Activated CD4-positive, alpha-beta T cell treated with anti-CD3 and anti-CD28 coated beads, Interleukin-2, Interleukin-4, amounts not matched to agents 100 ng/mL and 50 ng/mL, durations not matched to agents 16 hours and 8 hours (primary cell): ENCODE measurements around the gene MEX3A.
"Not testable (repeated sequence)": the region's sequence is repeated elsewhere in the genome, so short reads cannot be mapped to it uniquely, and the experiment has no call there.

Experiments
- DNase-seq: peaks from one replicate; pipeline ENCODE4 v3.0.0-alpha.2; 2020; ENCODE audit warnings: low spot score

Gene MEX3A

DNA sequence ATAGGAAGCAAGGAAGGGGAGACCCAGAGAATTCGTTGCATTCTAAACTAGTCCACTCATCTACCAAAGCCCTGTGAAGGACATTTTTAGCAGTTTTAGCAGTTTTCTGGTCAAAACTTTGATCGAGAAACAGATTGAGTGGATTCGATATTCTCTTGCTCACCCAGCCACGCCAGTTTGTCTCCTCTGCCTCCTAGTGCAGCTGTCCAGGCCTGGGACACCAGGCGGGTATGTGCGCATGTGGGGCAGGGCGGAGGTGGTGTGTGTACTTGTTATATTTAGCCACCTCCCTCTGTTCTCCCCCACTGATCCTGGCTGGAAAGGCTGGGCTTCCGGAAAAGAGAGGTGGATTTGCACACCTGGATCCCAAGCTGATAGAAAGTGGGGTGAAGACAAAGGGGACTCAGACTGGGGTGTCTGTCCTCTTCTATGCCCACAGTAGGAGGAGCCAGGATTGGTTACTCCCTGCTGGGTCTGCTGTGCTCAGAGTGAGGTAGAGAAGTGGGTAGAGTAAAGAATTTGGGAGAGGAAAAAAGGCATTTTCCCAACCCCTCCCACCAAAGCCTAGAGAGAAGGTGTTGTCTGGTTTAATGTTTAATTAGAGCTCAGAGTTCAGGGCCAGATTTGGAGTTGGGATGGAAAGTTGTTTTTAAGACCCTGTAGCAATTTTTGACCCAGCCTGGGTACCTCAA, 36.1 kb upstream of the MEX3A start:
- no peak for DNase-seq

DNA sequence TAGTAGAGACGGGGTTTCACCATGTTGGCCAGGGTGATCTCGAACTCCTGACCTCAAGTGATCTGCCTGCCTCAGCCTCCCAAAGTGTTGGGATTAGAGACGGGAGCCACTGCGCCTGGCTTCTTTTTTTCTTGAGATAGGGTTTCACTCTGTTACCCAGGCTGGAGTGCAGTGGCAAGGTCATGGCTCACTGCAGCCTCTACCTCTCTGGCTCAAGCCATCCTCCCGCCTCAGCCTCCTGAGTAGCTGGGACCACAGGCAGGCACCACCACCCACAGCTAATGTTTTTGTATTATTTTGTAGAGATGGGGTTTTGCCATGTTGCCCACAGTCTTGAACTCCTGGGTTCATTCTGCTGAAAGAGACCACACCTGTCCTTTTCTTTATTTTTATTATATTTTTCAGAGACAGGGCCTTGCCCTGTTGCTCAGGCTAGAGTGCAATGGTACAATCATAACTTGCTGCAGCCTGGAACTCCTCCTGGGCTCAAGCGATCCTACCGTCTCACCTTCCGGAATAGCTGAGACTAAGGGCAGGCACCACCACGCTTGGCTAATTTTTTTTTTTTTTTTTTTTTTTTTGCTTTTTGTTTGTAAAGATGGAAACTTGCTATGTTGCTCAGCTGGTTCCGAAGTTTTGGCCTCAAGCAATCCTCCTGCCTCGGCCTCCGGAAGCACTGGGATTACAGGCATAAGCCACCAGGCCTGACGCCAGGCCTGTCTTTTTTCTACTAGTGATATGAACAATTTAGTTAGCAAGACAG, 35.3 kb upstream of the MEX3A start:
- no peak for DNase-seq

DNA sequence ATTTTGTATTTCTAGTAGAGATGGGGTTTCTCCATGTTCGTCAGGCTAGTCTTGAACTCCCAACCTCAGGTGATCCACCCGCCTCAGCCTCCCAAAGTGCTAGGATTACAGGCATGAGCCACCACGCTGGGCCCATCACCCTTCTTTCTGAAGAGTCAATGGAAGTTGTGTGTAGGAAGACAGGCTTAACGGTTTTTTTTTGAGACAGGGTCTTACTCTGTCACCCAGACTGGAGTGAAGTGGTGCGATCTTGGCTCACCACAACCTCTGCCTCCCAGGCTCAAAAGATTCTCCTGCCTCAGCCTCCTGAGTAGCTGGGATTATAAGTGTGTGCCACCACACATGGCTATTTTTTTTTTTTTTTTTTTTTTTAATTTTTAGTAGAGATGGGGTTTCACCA, 34.5 kb upstream of the MEX3A start:
- not testable (repeated sequence) for DNase-seq

DNA sequence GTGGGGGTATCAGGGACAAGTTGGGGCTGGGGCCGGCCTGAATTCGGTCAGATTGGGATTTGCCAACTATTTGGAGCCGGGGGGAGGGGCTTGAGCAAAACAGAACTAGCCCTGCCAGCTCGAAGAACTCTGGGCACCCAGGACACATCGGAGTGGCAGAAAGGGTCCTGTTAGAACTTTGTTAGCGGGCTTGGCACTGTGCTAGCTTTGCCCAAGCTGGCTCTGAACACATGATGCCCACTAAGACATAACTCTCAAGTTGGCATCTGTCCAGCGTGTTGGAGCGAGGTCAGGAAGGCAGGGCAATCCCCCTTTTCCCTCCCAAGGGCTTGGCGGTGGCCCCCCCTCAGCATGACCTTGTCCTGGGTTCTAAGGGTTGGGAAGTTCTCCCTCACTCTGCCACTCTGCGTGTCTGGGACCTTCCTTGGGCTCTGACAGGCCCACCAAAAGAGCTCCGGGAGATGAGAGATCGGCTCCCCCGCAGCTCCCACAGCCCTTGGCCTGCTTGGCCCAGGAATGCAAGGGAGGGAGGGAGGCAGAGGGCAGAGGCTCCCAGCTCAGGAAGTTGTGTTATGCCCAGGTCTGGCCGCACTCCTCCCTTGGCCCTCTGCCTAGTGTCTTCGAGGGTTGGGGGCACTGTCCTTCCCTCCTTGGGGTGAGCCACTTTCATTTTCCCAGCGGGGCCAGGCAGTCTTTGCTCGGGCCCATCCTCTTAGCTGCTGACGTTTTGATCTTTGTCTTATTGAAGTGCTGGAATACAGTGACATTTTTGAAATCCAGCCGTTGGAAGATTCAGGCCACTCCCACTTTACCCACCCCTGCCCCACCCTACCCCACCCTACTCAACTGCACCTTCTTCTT, 33.5 kb upstream of the MEX3A start:
- DNase-seq, result no peak

DNA sequence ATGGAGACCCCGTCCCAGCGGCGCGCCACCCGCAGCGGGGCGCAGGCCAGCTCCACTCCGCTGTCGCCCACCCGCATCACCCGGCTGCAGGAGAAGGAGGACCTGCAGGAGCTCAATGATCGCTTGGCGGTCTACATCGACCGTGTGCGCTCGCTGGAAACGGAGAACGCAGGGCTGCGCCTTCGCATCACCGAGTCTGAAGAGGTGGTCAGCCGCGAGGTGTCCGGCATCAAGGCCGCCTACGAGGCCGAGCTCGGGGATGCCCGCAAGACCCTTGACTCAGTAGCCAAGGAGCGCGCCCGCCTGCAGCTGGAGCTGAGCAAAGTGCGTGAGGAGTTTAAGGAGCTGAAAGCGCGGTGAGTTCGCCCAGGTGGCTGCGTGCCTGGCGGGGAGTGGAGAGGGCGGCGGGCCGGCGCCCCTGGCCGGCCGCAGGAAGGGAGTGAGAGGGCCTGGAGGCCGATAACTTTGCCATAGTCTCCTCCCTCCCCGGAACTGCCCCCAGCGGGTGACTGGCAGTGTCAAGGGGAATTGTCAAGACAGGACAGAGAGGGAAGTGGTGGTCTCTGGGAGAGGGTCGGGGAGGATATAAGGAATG, 32.8 kb upstream of the MEX3A start:
- DNase-seq, result no peak

DNA sequence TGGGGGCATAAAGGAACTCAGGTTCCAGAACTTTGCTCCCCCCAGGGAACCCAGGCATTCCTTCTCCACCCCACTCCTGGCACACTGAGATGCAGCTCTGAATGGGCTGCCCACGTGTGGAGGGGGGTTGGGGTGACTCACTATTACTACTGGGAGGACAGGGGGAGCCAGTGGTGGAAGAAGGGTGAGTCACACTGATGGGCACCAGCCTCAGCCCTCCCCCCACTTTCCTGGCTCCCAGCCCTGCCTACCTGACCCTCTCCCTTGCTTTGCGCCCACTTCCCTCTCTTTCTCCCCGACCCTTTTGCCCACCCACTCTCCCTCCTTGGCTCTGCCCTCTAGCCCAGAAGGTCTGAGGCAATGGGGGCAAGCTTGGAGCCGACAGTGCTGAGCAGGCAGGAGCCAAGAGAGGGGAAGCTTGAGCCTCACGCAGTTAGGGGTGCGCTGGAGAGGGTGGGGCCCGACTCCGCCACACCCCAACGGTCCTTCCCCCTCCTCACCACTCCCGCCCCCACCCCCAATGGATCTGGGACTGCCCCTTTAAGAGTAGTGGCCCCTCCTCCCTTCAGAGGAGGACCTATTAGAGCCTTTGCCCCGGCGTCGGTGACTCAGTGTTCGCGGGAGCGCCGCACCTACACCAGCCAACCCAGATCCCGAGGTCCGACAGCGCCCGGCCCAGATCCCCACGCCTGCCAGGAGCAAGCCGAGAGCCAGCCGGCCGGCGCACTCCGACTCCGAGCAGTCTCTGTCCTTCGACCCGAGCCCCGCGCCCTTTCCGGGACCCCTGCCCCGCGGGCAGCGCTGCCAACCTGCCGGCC, 32.0 kb upstream of the MEX3A start, which contains the start of gene LMNA:
Gene LMNA, plus strand, starts transcription at position 611 of the 818 bp plus-strand sequence. CDS start 208 bp downstream, outside the sequence.
- peak; percentile 91 for DNase-seq

DNA sequence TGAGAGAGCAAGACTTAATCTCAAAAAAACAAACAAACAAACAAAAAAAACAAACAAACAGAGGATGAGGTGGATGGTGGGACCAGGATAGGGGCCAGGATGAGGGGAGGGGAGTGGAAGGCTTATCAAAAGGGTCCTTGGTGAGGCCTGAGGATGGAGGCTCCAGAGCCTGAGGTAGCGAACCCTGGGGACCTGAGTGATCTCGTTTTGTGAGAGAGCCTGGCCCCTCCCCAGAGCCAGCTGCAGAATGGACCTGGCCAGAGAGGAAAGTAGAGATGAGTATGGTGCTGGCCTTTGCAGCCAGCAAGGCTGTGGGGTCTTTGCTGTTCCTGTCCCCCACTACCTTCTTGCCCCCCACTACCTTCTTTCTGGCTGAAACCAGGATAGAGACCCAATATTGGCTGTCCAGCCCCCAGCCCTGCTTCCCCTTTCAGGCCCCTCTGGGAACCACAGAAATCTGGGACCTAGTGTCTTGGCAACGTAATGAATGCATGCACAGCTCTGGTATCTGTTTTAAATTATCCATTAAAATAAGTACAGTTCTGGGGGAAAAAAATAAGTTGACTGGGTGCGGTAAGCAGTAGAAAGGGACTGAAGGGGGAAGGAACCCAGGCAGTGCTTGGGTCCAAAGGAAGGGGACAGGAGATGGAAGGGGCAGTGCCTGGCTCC, 31.2 kb upstream of the MEX3A start:
- DNase-seq, result no peak

DNA sequence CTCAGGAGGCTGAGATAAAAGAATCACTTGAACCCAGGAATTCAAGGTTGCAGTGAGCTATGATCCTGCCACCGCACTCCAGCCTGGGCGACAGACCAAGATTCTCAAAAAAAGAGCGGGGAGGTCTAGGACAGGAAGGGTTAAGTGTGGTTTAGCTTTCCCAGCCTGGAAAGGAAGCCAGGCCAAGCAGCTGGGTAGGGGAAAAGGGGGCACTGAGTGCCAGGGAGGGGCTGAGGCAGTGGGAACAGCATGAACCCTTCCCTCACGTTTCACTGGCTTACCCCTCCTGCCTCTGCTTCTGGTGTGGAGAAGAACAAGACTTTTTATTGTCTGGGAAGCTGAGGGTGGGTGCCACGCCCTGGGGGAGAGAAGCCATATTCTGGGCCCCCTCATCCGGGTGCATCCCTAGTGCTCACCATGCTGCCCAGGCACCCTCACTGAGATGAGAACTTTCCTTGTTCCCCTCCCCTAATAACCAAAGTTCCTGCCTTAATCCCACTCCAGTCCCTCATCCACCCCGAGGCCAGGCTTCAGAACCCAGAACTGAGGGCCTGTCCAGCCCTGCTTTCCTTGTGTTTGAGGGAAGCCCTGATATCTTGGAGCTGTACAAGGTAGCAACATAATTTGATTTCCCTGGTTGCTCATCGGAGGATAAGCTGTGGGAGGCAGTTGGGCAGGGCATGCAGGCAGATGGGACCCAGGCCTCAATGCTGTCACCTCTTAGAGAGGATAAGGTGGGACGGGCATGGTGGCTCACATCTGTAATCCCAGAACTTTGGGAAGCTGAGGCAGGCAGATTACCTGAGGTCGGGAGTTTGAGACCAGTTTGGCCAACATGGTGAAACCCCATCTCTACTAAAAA, 30.2 kb upstream of the MEX3A start:
- no peak for DNase-seq

DNA sequence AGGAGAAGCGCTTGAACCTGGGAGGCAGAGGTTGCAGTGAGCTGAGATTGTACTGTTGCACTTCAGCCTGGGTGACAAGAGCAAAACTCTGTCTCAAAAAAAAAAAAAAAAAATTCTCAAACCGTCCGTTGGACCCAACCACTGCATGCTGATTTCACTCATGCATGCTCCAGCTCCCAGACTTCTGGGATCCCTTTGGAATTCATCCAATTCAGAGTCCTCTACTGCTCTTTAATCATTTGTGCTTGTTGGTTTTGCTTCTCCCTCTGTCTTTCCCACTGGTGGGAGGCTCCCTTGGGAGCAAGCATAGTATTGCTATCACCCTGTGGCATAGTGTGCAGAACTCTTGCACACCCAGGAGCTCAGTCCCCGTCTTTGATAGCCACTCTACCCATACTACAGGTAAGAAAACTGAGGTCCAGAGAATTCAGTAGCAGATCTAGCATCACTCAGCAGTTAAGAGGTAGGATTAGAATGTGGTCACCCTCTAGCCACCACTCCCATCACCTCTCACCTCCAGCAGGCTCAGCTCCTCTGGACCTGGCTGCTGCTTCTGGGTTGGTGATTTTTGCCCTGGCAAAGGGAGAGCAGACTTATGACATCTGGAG, 29.2 kb upstream of the MEX3A start:
- DNase-seq, result no peak

DNA sequence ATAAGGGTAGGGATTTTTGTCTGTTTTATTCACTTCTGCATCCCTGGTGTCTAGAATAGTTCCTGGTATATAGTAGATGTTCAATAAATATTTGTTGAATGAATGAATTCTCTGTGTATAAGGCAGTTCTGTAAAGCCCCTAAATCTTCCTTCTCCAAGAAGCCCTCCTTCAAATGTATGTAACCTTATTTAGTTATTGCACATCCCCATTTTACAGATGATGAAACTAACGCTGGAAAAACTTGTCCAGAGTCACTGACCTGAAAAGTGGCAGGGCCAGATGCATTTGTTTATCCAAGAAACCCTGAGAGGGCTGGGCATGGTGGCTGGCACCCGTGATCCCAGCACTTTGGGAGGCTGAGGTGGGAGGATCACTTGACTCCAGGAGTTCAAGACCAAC, 28.0 kb upstream of the MEX3A start:
- DNase-seq, result no peak

DNA sequence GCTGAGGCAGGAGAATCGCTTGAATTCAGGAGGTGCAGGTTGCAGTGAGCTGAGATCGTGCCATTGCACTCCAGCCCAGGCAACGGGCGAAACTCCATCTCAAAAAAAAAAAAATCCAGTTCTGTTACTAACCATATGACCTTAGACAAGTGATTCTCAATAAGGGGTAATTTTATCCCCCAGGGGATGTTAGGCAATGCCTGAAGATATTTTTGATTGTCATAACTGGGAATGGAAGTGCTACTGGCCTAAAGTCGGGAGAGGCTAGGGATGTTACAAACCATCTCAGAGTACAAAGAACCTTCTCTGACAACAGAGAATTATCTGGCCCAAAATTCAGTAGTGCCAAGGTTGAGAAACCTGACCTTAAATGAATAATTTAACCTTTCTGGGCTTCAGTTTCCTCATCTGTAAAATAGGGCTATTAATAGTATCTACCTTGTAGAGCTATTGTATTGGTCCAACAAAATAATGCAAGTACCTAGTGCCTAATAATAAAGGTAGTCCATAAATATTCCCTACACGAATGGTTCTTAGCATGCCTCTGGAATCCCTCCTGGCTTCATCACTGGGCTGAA, 26.5 kb upstream of the MEX3A start:
- no peak for DNase-seq

DNA sequence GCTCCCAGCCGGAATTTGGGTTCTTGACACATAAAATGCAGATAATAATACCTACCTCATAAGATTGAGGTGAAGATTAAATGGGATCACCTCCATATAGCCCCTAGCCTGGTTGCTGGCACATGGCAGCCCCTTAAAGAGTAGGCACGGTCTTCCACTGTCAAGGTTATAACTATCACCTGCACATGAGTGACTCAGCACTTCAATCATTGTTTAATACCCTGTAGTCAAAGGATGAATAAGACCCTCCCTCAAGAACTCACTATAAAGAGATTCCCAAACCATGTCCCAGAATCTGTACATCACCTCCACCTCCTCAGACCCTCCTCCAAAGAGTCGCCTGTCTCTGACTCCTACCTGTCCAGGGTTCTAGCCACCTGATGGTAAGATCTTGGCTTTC, 25.8 kb upstream of the MEX3A start:
- no peak for DNase-seq

DNA sequence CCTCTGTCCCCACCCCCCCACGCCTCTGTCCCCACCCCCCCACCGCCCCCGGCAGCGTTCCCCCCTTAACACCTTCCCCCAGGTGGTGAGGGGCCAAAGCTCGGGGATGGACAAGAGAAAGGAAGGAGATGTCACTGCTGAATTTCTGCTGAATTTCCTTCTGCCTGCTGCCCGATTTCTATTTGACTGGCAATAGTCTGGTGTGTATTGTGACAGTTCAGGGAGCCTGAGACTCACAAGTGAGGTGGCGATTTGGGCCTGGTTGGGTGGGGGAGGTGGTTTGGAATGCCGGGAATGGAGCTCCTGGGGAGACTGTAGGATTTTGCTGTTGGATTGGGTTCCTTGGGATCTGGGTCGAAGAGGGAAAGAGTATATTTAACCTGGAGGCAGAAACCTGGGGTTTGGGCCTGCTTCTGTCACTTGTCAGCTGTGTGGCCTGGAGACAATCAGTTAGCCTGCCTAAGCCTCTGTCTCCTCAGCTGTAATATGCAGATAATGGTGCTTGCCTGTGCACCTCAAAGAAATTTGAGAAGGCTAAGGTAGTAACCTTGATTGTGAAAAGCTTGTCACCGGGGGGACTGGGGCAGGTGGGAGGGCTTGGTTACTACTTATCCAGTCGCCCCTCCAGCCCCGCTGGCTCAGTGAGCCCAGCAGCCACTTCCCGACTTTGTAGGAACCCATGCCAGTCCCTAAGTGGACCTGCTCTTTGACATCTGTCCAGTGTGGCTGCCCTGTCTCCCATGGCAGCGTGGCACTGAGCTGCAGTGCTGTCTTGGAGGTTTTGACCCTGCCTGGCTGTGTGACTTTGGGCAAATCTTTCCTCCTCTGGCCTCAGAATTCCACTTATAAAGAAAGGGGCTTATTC, 24.6 kb upstream of the MEX3A start:
- DNase-seq, result no peak

DNA sequence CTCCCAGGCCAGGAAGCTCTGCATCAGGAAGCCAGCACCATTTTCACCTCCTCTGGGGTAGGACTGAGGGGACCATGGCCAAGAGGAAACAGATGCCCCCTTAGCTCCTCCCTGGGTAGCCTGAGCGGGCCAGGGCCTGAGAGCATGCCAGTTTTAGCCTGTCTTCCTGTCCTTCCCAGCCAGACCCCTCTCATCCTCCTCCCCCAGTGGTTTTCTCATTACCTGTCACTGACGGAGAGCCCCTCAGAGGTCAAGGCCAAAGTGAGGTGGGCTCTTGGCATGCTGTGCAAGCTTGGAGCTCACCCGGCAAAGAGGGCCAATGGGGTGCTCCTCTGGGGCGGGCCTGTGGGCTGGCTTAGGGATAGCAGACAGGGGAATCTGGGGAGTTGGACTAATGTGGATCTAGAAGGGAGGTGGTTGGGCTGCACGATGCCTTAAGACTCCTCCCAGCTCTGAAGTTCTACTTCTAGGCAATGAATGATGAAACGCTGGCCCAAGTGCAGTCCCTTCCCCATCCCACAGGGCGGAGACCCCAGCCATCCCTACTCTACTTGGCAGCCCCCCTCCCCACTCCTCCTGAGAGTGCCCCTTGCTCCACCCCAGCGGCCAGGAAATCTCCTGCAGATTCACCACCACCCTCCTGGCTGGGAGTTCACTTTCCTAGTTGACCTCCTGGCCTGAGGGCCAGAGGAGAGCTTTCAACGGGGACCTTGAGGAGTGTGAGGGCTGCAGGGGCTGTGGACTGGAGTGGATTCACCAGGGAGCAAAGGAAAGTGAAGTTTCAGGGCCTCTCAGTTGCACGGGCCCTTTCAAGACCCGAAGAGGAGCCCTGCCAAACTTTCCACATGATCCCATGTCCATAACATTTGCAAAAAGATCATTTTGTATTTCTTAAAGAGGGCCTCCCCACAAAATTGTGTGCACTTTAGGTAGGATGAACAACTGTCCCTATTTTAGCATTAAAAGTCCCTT, 22.9 kb upstream of the MEX3A start:
- DNase-seq, result no peak

DNA sequence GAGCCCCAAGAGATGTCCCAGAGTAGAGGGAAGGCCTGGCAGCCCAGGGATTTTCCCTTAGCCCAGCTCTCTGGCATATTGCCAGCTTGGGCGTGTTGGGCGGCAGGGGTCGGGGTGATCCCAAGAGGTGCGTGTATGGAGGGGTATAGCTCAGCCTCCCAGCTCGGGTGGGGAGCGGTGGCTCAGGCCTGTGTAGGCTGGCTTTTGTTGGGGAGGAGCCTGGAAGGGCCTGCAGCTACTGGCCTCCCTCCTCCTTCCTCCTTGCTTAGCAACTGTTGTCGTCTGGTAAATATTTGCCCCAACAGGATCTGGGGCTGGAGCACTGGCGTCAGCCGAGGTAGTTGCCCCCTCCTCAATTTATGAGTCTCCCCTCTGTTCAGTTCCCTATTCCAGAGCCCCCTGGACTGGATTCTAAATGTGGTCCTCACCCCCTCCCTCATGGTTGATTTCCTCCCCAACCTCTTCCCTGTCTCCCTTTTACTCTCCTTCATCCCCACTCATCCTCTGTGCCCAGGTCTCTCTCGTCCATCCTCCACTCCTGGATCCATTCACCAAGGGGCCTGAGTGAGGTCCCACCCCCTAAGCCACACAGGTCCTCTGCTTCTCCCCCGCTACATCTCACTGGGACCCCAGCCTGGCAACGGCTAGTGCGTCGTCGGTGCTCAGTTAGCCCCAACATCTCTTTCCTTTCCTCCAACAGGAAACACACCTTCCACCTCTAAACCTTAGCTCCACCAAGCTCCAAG, 22.0 kb upstream of the MEX3A start:
- DNase-seq, result no peak

DNA sequence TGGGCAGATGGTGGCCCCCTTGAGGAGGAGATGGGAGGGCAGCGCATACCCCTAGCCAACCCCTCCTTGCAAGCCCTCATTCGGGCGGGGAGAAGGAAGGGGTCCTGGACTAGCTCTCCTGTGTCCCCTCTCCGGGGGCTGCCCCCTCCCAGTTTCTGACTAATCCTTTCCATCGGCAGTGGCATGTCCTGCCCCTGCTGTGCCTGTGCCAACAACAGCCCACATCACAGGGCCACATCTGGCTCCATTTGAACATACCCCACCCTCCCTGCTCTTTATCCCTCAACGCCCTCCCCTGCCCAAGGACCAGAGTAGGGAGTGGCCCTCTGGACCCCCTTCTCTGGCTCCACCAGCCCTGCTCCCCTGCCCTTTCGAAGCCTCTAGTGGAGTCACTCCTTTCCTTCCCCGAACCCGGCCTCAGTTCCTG, 21.3 kb upstream of the MEX3A start:
- no peak for DNase-seq
